Measurements from ENCODE around the gene VKORC1L1. TPM values are rescaled to one million over a fixed set of nuclear protein-coding genes. Genes with fewer than 3 reads are reported as not detected.

Gene VKORC1L1
- total RNA-seq, 1 donor from 2014 or later: 25.0 TPM

DNA sequence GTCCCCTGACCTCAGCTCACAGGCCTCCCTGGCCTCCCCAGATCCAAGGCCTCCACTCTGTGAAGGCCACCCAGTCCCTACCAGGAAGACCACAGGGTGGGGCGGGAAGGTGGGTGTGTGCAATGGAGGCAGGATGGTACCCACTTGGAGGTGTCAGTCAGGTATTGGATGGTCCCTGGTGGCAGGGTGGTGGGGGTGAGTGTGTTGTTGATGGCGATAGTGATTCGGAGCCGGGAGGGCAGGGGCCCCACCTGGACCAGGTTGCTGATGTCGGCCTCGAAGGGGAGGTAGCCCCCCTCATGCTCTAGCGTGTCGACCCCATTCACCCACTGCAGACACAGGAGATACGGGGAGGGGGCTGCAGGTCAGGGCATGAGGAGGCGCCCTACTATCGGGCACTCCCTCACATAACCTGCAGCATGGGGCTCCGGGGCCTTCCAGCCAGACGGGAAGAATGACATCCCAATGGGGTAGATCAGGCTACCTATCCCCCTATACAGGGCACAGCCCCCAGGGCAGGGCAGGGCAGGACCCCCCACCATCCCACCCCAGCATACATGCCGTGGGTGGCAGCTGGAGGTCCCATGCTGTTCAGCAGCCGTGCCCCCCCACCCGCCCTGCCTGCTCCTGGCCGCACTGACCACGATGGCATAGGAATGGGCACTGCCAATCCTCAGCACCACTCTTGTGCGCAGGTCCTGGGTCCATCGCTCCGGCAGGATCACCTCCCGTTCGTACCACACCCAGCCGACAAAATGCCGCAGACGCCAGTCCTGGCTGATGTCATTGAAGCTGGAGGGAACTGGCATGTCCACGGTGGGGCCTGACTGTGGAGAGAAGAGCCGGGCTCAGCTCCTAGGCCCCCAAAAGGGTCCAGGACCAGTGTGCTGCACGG is 107.0 kb downstream of the VKORC1L1 start:
- DNase-seq (ENCODE audit: low spot score, unreplicated experiment): no peak
- no peaks in the 10 kb centered on the region for H3K36me3 Mint-ChIP-seq (ENCODE audit: insufficient read depth)
- TF ChIP-seq, protein P1, sequence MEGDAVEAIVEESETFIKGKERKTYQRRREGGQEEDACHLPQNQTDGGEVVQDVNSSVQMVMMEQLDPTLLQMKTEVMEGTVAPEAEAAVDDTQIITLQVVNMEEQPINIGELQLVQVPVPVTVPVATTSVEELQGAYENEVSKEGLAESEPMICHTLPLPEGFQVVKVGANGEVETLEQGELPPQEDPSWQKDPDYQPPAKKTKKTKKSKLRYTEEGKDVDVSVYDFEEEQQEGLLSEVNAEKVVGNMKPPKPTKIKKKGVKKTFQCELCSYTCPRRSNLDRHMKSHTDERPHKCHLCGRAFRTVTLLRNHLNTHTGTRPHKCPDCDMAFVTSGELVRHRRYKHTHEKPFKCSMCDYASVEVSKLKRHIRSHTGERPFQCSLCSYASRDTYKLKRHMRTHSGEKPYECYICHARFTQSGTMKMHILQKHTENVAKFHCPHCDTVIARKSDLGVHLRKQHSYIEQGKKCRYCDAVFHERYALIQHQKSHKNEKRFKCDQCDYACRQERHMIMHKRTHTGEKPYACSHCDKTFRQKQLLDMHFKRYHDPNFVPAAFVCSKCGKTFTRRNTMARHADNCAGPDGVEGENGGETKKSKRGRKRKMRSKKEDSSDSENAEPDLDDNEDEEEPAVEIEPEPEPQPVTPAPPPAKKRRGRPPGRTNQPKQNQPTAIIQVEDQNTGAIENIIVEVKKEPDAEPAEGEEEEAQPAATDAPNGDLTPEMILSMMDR (IDR thresholded peaks at IDR 0.05; ENCODE audit: unreplicated experiment): no peak
- no peak overlapping the region for H3K27ac Mint-ChIP-seq
- H3K4me3 Mint-ChIP-seq (ENCODE audit: low read depth): no peak overlapping the region
- no peaks in the 10 kb centered on the region for H3K27me3 Mint-ChIP-seq
- H3K4me1 Mint-ChIP-seq (ENCODE audit: low read depth): no peaks in the 10 kb centered on the region
- no peaks in the 10 kb centered on the region for H3K9me3 Mint-ChIP-seq (ENCODE audit: low read depth)

DNA sequence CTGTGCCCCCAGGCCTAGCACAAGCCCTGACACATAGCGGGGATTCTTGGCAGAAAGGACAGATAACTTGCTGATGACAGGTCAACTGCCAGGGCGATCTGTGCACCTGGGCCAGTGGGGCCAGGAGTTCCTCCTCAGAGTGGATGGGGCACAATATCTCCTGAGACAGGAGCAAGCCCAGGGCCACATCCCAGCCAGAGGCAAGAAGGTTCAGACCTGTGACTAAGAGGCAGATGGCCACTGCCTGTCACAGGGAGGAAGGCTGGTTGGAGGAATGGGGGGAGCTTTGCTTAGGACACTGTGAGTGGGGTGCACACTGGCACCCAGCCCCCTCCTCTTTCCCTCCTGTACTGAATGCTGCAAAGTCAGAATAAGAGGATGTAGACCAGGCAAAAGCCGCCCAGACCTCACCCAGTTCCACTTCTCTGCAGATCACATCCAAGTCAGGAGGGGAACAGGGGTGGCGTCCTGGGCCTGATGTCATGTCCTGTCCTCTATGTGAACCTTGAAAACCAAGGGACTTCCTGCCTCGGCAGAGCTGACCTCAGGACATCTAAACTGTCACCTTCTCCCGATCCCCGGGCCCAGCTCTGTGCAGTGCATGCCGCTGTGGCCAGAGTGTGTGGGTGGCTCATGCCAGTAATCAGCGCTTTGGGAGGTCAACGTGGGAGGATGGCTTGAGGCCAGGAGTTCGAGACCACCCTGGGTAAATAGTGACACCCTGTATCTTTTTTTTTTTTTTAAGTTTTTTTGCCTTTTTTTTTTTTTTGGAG is 107.8 kb downstream of the VKORC1L1 start:
- no peak overlapping the region for H3K27ac Mint-ChIP-seq
- no peak for DNase-seq (ENCODE audit: low spot score, unreplicated experiment)
- TF ChIP-seq, protein P1 (IDR thresholded peaks at IDR 0.05; ENCODE audit: unreplicated experiment): no peak
- H3K4me3 Mint-ChIP-seq (ENCODE audit: low read depth): peak overlapping the region; percentile 71
- no peaks in the 10 kb centered on the region for H3K27me3 Mint-ChIP-seq
- no peaks in the 10 kb centered on the region for H3K4me1 Mint-ChIP-seq (ENCODE audit: low read depth)
- H3K36me3 Mint-ChIP-seq (ENCODE audit: insufficient read depth): no peaks in the 10 kb centered on the region
- H3K9me3 Mint-ChIP-seq (ENCODE audit: low read depth): no peaks in the 10 kb centered on the region

DNA sequence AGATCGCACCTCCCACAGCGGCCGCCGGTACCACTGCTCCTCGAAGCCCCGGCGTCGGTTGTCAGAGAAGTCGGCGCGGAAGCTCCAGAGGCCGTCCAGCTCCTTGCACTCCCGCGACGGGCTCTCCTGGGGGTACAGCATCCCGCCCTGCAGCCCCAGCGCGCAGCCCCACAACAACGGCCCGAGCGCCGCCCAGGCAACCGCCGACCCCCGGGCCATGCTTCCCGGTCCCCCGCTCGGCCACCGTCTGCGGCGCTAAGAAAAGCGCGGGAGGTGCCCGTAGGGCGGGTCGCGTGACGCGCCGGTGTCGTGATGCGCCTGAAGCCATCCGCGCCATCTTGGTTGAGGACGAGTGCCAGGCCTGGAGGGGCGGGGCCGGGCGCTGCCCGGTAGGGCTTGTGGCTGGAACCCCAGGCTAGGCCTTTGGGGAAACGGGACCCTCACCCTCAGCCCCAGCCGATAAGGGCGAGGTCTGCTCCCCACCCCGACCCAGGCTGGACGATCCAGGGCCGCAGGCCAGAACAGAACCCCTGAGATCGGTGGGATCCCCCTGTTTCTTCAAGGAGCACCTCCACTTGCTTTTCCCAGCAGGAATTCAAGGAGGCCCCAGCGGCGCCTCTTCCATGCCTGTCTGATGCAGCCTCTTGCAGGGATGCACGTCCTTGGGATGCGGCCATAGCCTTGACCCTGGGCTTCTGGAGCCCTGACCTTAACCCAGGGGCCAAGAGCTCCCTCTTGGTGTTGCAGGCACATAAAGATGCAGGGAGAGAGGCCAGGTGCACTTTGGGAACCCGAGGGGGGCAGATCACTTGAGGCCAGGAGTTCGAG is 109.3 kb downstream of the VKORC1L1 start, which contains the start of gene GUSB:
Gene GUSB, minus strand, starts transcription at position 249 of the 828 bp plus-strand sequence. Its CDS starts 30 bp downstream, at position 219.
- H3K27ac Mint-ChIP-seq: peak within 1 kb of the TSS; percentile 84

DNA sequence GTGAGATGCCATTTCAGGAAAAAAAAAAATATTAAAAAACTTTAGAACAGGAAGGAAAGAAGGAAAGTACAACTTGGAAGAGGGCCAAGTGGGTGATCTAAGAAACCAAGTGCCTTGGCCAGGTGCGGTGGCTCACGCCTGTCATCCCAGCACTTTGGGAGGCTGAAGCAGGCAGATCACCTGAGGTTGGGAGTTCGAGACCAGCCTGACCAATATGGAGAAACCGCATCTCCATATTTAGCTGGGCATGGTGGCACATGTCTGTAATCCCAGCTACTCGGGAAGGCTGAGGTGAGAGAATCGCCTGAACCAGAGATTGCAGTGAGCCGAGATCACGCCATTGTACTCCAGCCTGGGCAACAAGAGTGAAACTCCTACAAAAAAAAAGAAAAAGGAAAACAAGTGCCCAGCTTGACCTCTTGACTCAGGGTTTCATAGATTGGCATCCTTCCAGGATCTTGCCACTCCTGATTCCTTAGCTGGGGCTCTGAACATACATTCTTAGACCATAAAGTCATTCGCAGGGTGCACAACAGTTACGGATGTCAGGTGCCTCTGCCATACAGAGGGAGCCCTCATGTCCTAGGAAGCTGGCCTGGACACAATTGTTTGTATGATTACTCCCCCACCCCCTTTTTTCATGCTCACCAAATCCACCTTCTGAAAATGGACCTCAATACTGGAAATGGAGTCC is 111.2 kb downstream of the VKORC1L1 start:
- Mint-ChIP-seq H3K27ac (no peak overlapping the region), H3K4me1 (ENCODE audit: low read depth) (no peaks in the 10 kb centered on the region), H3K4me3 (ENCODE audit: low read depth) (no peak overlapping the region), H3K9me3 (ENCODE audit: low read depth) (no peaks in the 10 kb centered on the region), H3K27me3 (no peaks in the 10 kb centered on the region), H3K36me3 (ENCODE audit: insufficient read depth) (no peaks in the 10 kb centered on the region)
- TF ChIP-seq, protein P1 (IDR thresholded peaks at IDR 0.05; ENCODE audit: unreplicated experiment): no peak
- DNase-seq (ENCODE audit: low spot score, unreplicated experiment): no peak

More for the DNA sequence above, 109.3 kb downstream of the VKORC1L1 start, which contains the start of gene GUSB:
- Mint-ChIP-seq H3K4me3 (ENCODE audit: low read depth) (peak within 1 kb of the TSS; percentile 71), H3K36me3 (ENCODE audit: insufficient read depth) (no peaks in the 10 kb centered on the region), H3K27me3 (no peaks in the 10 kb centered on the region), H3K9me3 (ENCODE audit: low read depth) (no peaks in the 10 kb centered on the region), H3K4me1 (ENCODE audit: low read depth) (no peaks in the 10 kb centered on the region)
- TF ChIP-seq, protein P1 (IDR thresholded peaks at IDR 0.05; ENCODE audit: unreplicated experiment): no peak
- DNase-seq (ENCODE audit: low spot score, unreplicated experiment): peak; percentile 81
